Stimulated activated naive CD8-positive, alpha-beta T cell treated with anti-CD3 and anti-CD28 coated beads, Interleukin-15, Interleukin-2, amounts not matched to agents 100 U/mL and 50 U/mL, for 24 hours (primary cell): ENCODE data around the gene PCSK5.

Source experiments
- ATAC-seq: fragments of 150-1000 bp; cut with Tn5 transposase; one replicate; pipeline ENCODE4 v1.10.0; 2021
- DNase-seq: peaks from one replicate; pipeline ENCODE4 v3.0.0; 2021

Gene PCSK5

GRCh38 chr9:76191493-76191892, 301.0 kb downstream of the PCSK5 start:
- no peak for ATAC-seq
- DNase-seq: no peak

DNA sequence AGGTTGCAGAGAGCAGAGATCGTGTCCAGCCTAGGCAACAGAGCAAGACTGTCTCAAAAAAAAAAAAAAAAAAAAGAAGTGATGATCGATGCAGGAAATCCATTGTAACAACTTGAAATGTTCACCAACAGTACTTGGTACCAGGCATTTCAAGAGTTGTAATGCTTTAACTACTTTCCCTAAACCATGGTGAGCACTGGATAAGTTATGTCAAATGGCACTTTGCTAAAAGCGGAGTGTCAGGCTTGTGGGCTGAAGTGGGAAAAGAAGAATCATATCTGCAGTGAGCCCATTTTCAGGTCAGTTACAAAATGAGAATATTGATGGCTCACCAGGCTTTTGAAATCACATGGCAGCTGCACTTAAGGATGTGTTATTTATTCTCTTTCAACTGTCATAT, 301.5 kb downstream of the PCSK5 start:
- no peak for DNase-seq
- no peak for ATAC-seq

DNA sequence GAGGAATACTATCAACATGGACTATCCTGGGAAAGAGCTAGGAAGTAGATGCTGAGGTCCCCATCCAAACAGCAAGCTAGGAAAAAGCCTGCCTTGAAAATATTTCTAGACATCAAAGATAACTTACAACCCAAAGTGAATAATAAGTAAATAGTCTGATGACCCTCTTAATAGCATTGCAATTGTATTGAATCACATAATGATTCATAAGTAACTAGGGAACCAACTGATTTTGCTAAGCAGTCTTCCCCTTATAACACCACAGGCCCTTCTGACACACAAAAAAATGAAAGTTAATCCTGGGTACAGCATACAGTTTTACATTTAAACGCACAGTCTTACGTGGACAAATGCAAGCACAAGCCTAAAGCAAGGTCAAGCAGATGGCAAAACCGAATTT, 304.4 kb downstream of the PCSK5 start:
- ATAC-seq: no peak
- DNase-seq: no peak

DNA sequence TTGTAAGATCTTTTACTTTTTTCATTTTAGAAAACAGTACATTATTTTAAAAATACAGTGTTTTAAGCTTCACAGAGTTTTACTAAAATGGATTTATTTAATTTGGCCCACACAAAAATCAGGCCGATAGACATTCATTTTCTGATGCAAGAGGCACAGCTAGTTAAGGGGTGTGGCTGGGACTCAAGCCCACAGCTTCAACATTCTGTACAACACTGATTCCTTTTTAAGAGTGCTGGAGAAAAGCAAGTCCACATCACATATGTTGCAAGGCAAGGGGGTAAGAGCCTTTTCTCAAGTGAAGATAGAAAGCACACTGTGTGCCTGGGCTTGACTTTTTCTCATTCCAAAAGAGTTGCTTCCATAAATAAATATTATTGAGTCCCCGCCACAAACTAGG, 307.9 kb downstream of the PCSK5 start:
- ATAC-seq: no peak
- DNase-seq: no peak

DNA sequence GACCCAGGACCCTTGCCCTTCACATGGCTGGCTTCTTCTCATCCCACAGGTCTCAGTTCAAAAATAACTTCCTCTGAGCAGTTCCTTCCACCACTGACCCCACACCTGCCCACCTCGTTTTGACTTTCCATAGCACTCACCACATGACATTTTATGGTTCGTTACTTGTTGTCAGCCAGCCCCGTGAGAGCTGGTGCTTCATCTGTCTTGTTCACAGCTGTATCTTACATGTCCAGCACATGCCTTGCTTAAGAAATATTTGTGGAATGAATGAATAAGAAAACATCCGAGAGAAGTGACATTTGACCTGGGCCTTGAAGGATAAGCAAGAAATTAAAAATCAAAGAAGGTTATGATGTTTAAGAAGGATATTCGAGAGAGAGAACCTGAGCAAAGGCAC, 309.8 kb downstream of the PCSK5 start:
- no peak for DNase-seq
- no peak for ATAC-seq

DNA sequence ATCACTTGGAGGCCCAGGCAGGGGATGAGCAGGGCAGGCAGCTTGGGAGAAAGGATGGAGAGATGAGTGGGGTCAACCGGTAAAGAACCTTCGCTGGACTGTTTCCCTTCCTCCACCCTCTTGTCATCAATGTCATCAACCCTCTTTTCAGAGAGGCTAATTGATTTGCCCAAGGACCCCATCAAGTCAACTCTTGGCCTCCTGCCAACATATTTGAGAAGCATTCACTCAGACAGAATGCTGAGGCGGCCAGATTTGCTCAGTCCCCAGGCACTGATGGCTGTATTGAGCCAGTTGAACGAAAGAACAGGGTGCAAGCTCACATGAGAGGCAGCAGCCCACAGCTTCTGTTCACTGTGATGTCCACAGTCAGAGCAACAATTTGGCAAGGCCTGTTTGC, 310.3 kb downstream of the PCSK5 start:
- DNase-seq (no peak), ATAC-seq (no peak)

- DNase-seq: no peak
- no peak for ATAC-seq
Measured at GRCh38 chr9:76203373-76203772, 312.9 kb downstream of the PCSK5 start.

- DNase-seq (no peak), ATAC-seq (no peak)
Measured at GRCh38 chr9:76206821-76207220, 316.3 kb downstream of the PCSK5 start.

GRCh38 chr9:76213751-76214150, 323.3 kb downstream of the PCSK5 start:
- ATAC-seq: no peak
- DNase-seq: no peak

- ATAC-seq: no peak
Measured at GRCh38 chr9:76215066-76215465, 324.6 kb downstream of the PCSK5 start.

DNA sequence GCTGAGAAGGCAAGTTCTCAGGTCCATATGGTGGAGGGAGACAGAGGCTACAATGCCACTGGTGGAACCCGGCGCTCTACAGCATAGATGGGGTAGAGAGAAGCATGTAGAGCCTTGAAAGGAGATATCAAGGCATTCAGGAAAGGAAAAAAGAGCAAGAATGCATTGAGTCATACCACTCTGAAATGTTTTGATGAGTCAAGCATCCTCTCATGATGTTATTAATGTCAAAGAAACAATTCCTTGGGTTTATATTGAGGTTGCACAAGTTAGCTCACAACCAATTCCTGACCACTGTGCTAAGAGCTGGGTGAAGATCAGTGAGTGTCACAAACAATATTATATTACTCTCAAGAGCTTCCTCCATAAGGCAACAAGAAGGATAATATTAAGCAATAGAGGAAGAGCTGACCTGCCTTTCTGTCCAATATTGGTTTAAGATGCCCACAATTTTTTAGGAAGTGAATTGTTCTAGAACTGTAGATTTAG, 325.7 kb downstream of the PCSK5 start:
- DNase-seq (no peak), ATAC-seq (no peak)

More at GRCh38 chr9:76215066-76215465, 324.6 kb downstream of the PCSK5 start:
- no peak for DNase-seq

GRCh38 chr9:76218117-76218885, 327.8 kb downstream of the PCSK5 start:
- no peak for ATAC-seq
- DNase-seq: no peak

DNA sequence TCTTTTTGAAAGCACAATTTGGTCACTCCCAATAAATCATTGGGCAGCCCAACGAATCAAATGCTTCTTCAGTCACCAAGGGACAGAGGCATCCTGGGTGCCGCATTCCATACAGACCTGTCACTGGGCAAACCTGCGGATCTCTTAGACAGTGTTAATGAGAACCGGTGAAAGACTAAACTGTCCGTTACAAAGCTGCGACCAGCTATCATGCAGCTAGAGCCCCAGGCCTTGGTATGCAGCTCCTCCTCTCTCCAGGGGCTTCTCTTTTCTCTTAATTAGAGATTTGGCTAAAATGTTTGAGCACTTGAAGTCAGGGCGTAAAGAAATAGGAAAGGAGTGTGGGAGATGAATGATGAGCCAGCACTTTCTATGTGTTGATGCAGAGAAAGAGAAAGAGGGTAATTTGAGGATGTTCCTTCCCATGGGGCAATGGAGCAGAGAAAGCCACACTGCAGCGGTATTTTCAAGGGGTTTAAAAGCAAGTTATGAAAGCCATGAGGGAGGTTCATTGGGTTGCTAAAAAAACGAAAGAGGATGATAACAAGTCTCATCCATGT, 328.5 kb downstream of the PCSK5 start:
- no peak for ATAC-seq
- DNase-seq: no peak

DNA sequence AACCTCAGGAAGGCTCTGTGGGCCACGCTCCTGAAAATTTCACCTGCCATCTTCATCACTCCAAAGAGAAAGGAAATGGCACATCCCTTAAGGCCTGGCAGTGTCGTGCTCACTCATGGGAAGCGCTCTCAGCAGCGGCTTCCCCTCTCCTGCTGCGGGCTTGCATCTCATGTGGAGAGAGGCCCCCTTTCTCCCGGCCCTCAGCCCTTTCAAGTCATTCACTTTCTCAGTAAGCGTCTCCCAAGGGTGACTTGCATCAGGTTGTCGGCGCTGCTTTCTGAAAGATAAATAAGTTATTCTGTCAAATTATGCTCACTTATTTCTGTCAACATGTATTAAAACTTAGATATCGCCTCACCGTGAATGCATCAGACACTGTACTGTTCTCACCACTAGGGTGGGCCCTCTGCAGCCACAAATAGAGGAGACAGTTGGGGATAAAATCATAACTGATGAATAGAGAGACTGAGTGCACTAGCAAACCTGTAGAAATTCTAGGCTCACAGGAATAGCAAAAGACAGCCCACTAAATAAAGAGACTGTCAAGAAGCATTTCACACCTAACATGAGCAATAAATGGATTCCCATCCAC, 329.2 kb downstream of the PCSK5 start:
- no peak for ATAC-seq
- no peak for DNase-seq

DNA sequence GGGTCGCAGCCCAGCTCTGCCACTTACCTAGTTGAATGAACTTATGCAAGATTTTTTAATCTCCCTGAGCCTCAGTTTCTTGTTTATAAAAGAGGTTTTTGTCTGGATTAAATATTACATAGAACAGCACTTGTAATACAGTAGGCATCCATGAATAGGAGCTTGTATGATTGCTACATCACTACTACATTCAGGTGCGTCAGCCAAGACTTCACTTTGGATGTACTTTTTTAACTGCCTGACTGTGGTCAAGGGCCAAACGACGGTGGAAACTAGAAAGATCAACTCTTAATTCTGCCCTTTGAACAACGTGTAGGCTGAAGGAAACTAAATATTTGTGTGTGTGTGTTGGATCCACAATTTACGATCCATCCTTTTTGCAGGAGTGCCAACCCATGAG, 330.9 kb downstream of the PCSK5 start:
- DNase-seq (no peak), ATAC-seq (no peak)

DNA sequence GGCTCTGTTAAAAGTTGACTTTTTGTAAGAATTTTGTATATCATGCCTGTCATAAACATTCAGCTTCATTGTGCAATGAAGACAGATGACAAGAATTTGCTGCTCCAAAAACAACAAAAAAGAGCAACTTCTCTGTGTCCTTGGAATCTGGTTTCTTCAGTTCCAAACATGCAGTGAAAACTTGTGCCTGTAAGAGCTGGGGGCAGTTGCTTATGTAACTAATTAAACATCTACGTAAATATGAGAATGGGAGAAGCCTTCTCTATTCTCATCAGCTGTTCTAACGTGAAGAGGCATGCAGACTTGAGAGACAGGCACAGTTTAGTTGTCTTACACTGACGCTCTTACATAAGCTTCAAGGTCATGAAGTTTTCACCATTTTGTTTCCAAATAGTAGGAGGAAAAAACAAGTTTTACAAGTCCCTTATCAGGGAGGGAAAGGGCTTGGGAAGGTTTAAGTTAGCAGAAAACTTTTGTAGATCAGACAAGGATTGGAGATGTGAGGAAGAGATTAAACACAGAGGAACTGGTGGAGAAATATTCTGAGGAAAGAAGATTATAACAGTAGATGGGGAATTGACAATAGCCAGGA, 333.4 kb downstream of the PCSK5 start:
- no peak for DNase-seq
- no peak for ATAC-seq

GRCh38 chr9:76227156-76227555, 336.7 kb downstream of the PCSK5 start:
- no peak for DNase-seq
- ATAC-seq: no peak

DNA sequence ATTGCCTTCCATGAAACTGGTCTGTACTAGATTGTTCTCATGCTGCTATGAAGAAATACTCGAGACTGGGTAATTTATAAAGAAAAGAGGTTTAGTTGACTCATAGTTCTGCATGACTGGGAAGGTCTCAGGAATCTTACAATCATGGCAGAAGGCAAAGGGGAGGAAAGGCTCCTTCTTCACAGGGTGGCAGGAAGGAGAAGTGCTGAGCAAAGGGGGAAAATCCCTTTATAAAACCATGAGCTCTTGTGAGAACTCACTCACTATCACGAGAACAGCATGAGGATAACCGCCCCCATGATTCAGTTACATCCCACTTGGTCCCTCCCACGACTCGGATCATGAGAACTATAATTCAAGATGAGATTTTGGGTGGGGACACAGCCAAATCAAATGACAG, 340.5 kb downstream of the PCSK5 start:
- no peak for DNase-seq
- no peak for ATAC-seq

- no peak for DNase-seq
- no peak for ATAC-seq
Measured at GRCh38 chr9:76232861-76233489, 342.5 kb downstream of the PCSK5 start.

GRCh38 chr9:76240578-76240977, 350.1 kb downstream of the PCSK5 start:
- no peak for ATAC-seq
- no peak for DNase-seq

- ATAC-seq (no peak), DNase-seq (no peak)
Measured at GRCh38 chr9:76245518-76245917, 355.0 kb downstream of the PCSK5 start.

GRCh38 chr9:76246680-76247079, 356.2 kb downstream of the PCSK5 start:
- no peak for DNase-seq
- no peak for ATAC-seq

GRCh38 chr9:76247426-76247825, 357.0 kb downstream of the PCSK5 start:
- DNase-seq (no peak), ATAC-seq (no peak)
